ENCODE results near the gene MACF1. TPM values are rescaled to one million over a fixed set of nuclear protein-coding genes. Genes with fewer than 3 reads are reported as not detected.

The MACF1 gene
- total and polyA plus RNA-seq, 2 of the 13 experiments (the other 11 are each of a cell fraction or from before 2014, with no cell fraction given), result 36.7 to 65.4 TPM

- no peak for DNase-seq (ENCODE audit: low spot score)
- H3K4me1 ChIP-seq (ENCODE audit: insufficient read depth, low read length), result peaks cover 6% of the 10 kb centered on the region; the same call in 1 of the 2 replicates
- no TSS peak for BruUV-seq (replicated peaks)
- intact Hi-C loops (cut with micrococcal nuclease; ENCODE audit: unreplicated experiment) (no loop called here), in situ Hi-C loops (cut with HindIII; ENCODE audit: extremely low pct_ligation_motif_present, low pct_unique_long_range_greater_than_20kb) (no loop called here)
- no peaks in the 10 kb centered on the region for H3K9me3 ChIP-seq (ENCODE audit: low read length)
- no peaks in the 10 kb centered on the region for H3K79me2 ChIP-seq (ENCODE audit: insufficient read depth, low read length)
- H3K27ac ChIP-seq (ENCODE audit: extremely low read length, insufficient read depth, low read length), result no peak overlapping the region
- no peaks in the 10 kb centered on the region for H4K20me1 ChIP-seq (ENCODE audit: insufficient read depth, low read length)
- H3K36me3 ChIP-seq (replicated peaks in 1 of 2; ENCODE audit: control insufficient read depth in 1 of 2, insufficient read depth in 2 of 2, low read length in 2 of 2), result peaks cover 46 to 89% of the 10 kb centered on the region in 2 experiments
- FAIRE-seq, result no peak
- POLR2A ChIA-PET, result no interaction called here
- no peak for ATAC-seq
- WGBS (ENCODE audit: low lambda C conversion rate), result 98% methylated on average over 7 of the region's 7 CpGs
- CTCF ChIA-PET (ENCODE audit: low intra/inter-chr PET ratio, low total read pairs), result no interaction called here
- H3K9ac ChIP-seq (ENCODE audit: insufficient read depth, low read depth, low read length), result no peak overlapping the region
- no peaks in the 10 kb centered on the region for H3K27me3 ChIP-seq (ENCODE audit: control insufficient read depth in 1 of 2, insufficient read depth in 2 of 2, low read length in 2 of 2)
- H3K4me3 ChIP-seq (replicated peaks in 1 of 3; ENCODE audit: insufficient read depth in 1 of 3, low read depth in 2 of 3, low read length in 3 of 3), result no peak overlapping the region
- no peak overlapping the region for H2AFZ ChIP-seq (ENCODE audit: low read length)
- H3K4me2 ChIP-seq (ENCODE audit: low read depth, low read length), result no peak overlapping the region
- TF ChIP-seq BCLAF1 (IDR thresholded peaks at IDR 0.05) (no peak), SPEN (CRISPR knock-in tag; IDR thresholded peaks at IDR 0.05; ENCODE audit: low read depth) (no peak), NFKB2 (CRISPR knock-in tag; IDR thresholded peaks at IDR 0.05; ENCODE audit: borderline replicate concordance) (no peak), ZNF576 (CRISPR knock-in tag; IDR thresholded peaks at IDR 0.05) (no peak), ATF7 (IDR thresholded peaks at IDR 0.05) (no peak), ATF7 (CRISPR knock-in tag; IDR thresholded peaks at IDR 0.05) (no peak), ZFP91 (CRISPR knock-in tag; IDR thresholded peaks at IDR 0.05; ENCODE audit: borderline replicate concordance) (no peak), ZKSCAN5 (CRISPR knock-in tag; IDR thresholded peaks at IDR 0.05) (no peak), TEAD3 (CRISPR knock-in tag; optimal IDR thresholded peaks at IDR 0.05; ENCODE audit: borderline replicate concordance) (no peak), ZHX2 (IDR thresholded peaks at IDR 0.05; ENCODE audit: low read depth) (no peak), ZHX2 (CRISPR knock-in tag; IDR thresholded peaks at IDR 0.05; ENCODE audit: borderline replicate concordance) (no peak), ZHX1 (CRISPR knock-in tag; IDR thresholded peaks at IDR 0.05; ENCODE audit: low read depth) (no peak)
Observed at GRCh38 chr1:39452081-39452480, 247.6 kb downstream of the MACF1 start.

All from HepG2 (cell line).